ENCODE results near the gene TTF1.

The TTF1 gene

GRCh38 chr9:132367613-132368313, 38.9 kb downstream of the TTF1 start:
- no peak for DNase-seq (ENCODE audit: low spot score)

DNA sequence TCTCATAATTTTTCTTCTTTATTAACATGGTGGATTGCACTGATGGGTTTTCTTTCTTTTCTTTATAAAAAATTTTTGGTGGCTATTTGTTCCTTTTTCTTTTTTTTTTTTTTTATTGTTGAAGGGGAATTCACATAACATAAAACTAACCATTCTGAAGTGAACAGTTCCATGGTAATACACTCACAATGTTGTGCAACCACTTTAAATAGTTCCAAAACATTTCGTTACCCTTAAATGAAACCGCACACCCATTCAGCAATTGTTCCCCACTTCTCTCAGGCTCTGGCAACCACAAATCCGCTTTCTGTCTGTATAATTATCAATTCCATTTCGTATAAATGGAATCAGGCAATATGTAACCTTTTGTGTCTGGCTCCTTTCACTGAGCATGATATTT, 40.2 kb downstream of the TTF1 start:
- no peak for DNase-seq (ENCODE audit: low spot score)

DNA sequence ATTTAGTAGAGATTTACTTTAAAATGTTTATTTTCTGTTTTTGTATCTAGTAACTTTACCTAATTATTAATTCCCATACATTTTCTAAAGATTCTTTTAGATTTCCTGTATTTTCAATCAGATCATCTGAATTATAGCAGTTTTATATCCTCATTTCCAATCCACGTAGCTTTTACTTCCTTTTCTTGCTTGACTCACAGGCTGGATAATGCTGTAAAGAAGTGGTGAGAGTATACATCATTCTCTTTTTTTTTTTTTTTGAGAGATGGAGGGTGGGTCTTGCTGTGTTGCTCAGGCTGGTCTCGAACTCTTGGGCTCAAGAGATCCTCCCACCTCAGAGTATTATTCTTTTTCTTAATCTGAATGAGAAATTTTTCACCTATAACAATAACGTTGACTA, 40.7 kb downstream of the TTF1 start:
- no peak for DNase-seq (ENCODE audit: low spot score)

GRCh38 chr9:132364068-132364467, 42.6 kb downstream of the TTF1 start:
- DNase-seq (ENCODE audit: low spot score), result no peak

GRCh38 chr9:132357764-132358163, 48.9 kb downstream of the TTF1 start:
- DNase-seq (ENCODE audit: low spot score), result no peak

- no peak for DNase-seq (ENCODE audit: low spot score)
Measured at GRCh38 chr9:132356324-132356924, 50.2 kb downstream of the TTF1 start.

DNA sequence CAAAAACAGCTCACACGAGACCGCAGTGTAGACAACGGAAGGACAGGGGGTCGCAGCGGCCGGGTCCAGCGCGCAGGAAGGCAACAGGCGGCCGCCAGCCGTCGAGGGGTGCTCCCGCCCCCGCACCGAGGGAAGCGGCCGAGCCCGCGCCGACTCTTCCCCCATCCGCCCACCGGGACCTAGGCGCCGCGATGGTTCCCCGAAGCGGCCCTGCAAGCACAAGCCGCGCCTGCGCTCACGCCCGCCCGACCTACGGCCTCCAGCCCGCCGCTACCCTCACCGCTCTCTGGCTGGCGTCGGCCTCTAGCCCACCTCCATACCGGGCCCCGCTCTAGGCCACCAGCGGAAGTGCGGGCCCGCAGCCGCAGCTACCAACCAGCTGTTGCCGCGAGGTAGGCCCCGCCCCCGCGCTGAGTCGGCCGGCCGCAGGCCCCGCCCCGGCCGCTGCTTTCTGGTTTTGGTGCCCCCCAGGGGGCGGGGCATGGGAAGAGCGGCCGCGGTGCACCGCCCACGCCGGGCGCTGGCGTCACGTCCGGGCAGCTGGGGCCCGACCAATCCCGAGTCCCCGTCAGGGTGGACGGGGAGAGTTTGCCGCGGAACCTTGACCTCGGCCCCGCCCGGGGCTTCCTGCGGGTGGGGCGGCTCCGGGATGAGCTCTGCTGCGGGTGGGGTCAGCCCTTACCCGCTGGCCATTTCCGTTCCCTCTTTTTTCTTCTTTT, 51.8 kb downstream of the TTF1 start, which contains the start of gene SETX:
Gene SETX, minus strand, starts transcription at position 350 of the 719 bp plus-strand sequence. CDS start 5,558 bp downstream, outside the sequence.
- DNase-seq (ENCODE audit: low spot score), result peak; percentile 98

- no peak for DNase-seq (ENCODE audit: low spot score)
Measured at GRCh38 chr9:132351404-132352045, 55.1 kb downstream of the TTF1 start.

DNA sequence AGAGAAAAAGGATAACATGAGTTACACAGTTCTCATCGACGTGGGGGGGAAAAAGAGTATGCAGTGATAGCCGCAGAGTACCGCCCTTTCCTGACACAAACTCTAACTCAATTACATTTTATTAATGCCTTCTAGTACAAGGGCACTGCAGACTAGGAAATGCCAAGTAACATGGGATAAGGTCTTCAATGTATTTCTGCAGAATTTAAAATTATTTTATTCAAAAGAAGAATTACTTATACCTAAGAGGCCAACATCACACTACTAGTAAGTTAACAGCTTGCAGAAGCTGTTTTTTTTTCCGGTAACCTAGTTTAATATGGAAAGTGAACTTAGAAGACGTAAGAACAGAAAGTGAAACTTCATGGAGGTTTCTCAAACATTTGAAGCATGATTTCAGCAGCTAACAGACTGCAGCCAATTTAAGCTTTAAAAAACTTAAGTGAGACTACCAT, 55.8 kb downstream of the TTF1 start:
- no peak for DNase-seq (ENCODE audit: low spot score)

DNA sequence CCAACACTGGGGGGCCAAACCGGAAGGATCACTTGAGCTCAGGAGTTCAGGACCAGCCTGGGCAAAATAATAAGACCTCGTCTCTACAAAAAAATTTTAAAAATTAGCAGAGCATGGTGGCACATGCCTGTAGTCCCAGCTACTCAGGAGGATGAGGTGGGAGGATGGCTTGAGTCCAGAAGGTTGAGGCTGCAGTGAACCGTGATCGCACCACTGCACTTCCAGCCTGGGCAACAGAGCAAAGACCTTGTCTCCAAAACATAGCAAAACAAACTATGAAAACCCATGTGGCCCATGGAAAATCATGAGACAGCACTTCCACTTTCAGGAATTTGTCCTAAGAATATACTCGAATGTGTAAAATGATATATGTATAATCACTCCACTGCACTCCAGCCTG, 58.0 kb downstream of the TTF1 start:
- DNase-seq (ENCODE audit: low spot score), result no peak

DNA sequence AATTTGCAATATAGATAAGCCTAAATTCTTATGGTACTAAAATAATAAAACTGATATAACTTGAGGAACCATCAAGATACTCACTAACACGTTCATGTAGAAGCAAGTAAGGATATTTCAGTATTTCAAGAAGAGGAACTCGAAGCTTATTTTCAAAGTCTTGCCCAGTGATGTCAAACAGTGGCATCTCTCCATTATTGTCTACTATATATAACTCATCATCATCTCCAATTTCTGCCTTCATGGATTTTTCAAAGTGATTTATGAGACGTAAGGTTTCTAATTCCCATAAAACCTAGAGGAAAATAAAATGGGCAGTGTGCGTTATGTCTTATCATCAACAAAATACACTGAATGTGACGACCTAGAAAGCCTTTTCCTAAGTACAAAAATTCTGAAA, 60.5 kb downstream of the TTF1 start:
- DNase-seq (ENCODE audit: low spot score), result no peak

DNA sequence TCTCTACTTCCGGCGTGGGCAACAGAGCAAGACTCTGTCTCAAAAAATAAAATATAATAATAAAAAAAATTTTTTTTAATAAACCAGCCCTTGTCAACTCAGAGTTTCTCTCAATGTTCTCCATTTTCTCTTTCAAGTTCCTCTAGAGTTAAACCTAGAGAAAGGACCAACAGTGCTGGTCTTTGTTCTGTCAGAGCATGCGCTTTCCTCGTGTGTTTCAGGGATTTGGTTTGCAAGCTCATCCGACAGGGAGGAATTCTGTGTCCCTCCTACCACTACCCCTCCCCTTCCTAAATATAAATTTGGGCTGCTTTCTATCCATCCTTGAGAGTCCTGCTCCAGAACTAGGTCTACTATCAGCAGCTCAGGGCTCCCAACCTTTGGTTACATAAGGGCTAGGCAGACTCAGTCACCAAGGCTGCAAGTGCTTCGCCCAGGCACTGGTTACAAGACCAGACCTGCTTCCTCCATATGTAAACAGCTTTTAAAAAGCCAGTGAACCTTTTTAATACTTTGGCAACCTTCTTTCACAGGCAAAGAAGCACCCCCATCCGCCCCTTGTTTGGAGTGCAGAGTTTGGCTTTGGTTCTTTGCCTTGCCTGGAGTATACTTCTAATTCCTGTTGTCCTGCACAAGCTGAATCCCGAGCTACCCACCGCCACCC, 65.3 kb downstream of the TTF1 start:
- DNase-seq (ENCODE audit: low spot score), result peak; percentile 91

DNA sequence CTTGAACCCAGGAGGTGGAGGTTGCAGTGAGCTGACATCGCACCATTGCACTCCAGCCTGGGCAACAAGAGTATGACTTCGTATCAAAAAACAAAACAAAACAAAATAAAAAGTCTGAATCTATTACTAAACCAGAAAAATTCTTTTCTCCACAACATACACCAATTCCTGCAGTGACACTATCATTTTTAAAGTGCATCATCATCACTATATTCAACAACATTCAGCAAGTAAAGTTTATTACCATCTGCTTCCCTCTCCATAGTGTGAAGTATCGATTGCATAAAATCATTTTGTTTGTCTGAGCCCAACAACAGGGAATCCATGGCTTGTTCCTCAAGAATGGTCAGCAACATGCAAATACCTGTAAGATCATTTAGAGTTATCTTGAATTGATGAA, 72.3 kb downstream of the TTF1 start:
- no peak for DNase-seq (ENCODE audit: low spot score)

- no peak for DNase-seq (ENCODE audit: low spot score)
Measured at GRCh38 chr9:132333556-132333955, 73.1 kb downstream of the TTF1 start.

DNA sequence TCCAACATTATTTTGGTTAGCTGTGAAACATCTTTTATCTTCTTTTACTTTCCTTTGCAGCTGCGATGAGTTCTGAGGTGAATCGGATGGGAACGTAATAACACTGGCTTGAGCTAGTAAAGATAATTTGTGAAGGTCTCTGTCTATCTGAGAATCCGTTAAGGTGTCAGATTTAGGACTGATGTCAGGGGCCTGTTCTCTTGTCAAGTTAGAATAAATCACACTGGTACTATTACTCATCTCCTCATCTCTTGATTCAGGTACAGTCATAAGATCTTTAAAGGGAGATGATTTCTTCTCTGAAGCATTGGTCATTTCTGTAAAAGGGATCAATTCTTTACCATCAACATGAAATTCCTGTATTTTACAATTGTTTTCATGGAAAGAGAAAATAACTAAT, 78.1 kb downstream of the TTF1 start:
- no peak for DNase-seq (ENCODE audit: low spot score)

DNA sequence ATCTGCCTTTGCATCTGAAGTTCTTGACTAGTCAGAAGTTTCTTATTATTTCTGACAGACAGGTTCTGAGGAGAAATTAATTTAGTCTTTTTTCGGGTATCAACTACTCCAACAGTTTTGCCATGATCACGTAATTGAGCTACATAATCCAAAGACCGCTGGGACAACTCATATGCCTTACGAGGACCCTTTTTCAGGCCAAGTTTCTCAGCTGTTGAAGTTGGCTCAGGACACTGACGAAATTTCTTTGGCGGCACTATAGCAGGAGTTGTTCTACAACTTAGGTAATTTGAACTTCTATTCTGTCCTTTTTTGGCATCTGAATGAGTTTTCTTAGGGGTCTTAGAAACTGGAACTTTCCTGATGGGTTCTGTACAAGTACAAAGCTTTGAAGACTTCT, 79.1 kb downstream of the TTF1 start:
- no peak for DNase-seq (ENCODE audit: low spot score)
